Stromal cell of bone marrow (primary cell): ENCODE data around the gene KCND3.

Source experiments
- DNase-seq: peaks from one replicate; pipeline ENCODE4 v3.0.0-alpha.2; 2012; ENCODE audit warnings: low read depth

Gene KCND3

GRCh38 chr1:111776391-111776790 is 213.1 kb downstream of the KCND3 start:
- no peak for DNase-seq

- DNase-seq = no peak
Measured at GRCh38 chr1:111775966-111776365, 213.5 kb downstream of the KCND3 start.

GRCh38 chr1:111770916-111771315 is 218.6 kb downstream of the KCND3 start:
- no peak for DNase-seq

GRCh38 chr1:111769517-111770146 is 219.8 kb downstream of the KCND3 start:
- DNase-seq = peak; percentile 52

- no peak for DNase-seq
Measured at GRCh38 chr1:111768625-111769024, 220.8 kb downstream of the KCND3 start.

GRCh38 chr1:111768023-111768422 is 221.4 kb downstream of the KCND3 start:
- DNase-seq = no peak

GRCh38 chr1:111762332-111762731 is 227.1 kb downstream of the KCND3 start:
- no peak for DNase-seq

- DNase-seq = no peak
Measured at GRCh38 chr1:111761717-111762116, 227.8 kb downstream of the KCND3 start.

GRCh38 chr1:111758373-111758772 is 231.1 kb downstream of the KCND3 start:
- DNase-seq = no peak

- DNase-seq = no peak
Measured at GRCh38 chr1:111756124-111756513, 233.3 kb downstream of the KCND3 start.

GRCh38 chr1:111755331-111756123 is 233.9 kb downstream of the KCND3 start, which contains the start of gene DDX20:
DDX20 (plus strand) TSS chr1:111755901; CDS start chr1:111755925, 24 bp downstream.
- peak; percentile 96 for DNase-seq

GRCh38 chr1:111754984-111755330 is 234.5 kb downstream of the KCND3 start:
- DNase-seq = no peak

- DNase-seq = no peak
Measured at GRCh38 chr1:111751906-111752575, 237.4 kb downstream of the KCND3 start.

- DNase-seq = no peak
Measured at GRCh38 chr1:111750856-111751255, 238.6 kb downstream of the KCND3 start.

- no peak for DNase-seq
Measured at GRCh38 chr1:111749628-111750027, 239.8 kb downstream of the KCND3 start.

GRCh38 chr1:111747947-111748346 is 241.5 kb downstream of the KCND3 start:
- no peak for DNase-seq

GRCh38 chr1:111747282-111747734 is 242.2 kb downstream of the KCND3 start:
- peak; percentile 54 for DNase-seq

GRCh38 chr1:111746614-111746999 is 242.9 kb downstream of the KCND3 start:
- no peak for DNase-seq

GRCh38 chr1:111745675-111746613 is 243.5 kb downstream of the KCND3 start:
- no peak for DNase-seq

GRCh38 chr1:111743679-111744101 is 245.8 kb downstream of the KCND3 start:
- no peak for DNase-seq

GRCh38 chr1:111742938-111743549 is 246.4 kb downstream of the KCND3 start:
- DNase-seq = no peak
